ENCODE data around the gene LBP.

- TF ChIP-seq CTCF (IDR thresholded peaks at IDR 0.05) (no peak), POLR2A (IDR thresholded peaks at IDR 0.05) (no peak)
Observed at GRCh38 chr20:38373898-38374297, 27.6 kb downstream of the LBP start.
